ENCODE measurements around the gene ZNF346. TPM values are rescaled to one million over a fixed set of nuclear protein-coding genes. Genes with fewer than 3 reads are reported as not detected.

ZNF346 gene
- total RNA-seq, 4 donors from 2014 or later = 13.9 to 29.0 (median 15.8) TPM

DNA sequence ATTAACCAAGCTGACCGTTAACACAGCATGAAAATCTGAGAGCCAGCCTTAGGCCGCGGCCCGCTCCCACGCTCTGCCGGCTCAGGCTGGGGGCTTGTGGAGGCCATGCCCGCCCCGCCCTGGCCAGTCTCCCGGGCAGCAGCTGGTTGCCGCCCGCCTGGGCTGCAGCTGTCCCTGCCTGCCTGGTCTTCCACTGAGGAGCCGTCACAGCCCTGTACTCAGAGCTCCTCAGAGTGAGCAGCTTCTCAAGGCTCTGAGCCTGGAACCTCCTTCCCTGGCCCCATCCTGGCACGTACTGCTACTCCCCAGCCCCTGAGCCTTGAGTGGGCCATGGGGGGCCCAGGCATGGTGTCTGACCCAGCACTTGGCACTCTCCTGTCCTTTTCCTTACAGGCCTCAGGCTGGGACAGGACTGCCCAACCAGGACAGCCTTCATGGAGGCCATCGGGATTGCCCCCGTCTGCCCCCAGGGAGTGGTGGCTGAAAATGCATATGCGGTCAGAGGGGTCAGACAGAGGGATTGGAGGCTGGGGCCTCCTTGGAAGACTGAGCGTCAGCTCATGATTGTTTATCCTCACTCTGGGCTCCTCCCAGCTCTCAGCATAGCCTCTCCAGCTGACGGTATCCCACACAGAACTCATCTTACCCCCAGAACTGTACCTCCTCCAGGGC is 76.1 kb downstream of the ZNF346 start:
- H3K4me1 ChIP-seq = no peaks in the 10 kb centered on the region
- H3K36me3 ChIP-seq = no peaks in the 10 kb centered on the region
- H3K27me3 ChIP-seq = peaks cover 5% of the 10 kb centered on the region
- no peak for DNase-seq (ENCODE audit: low spot score in 2 of 2)
- 53% methylated on average over 4 of the region's 18 CpGs for WGBS
- no peak for TF ChIP-seq POLR2A (IDR thresholded peaks at IDR 0.05)
- no peak for TF ChIP-seq POLR2AphosphoS5 (IDR thresholded peaks at IDR 0.05)
- TF ChIP-seq EP300 (IDR thresholded peaks at IDR 0.05) = no peak
- TF ChIP-seq, protein P1, sequence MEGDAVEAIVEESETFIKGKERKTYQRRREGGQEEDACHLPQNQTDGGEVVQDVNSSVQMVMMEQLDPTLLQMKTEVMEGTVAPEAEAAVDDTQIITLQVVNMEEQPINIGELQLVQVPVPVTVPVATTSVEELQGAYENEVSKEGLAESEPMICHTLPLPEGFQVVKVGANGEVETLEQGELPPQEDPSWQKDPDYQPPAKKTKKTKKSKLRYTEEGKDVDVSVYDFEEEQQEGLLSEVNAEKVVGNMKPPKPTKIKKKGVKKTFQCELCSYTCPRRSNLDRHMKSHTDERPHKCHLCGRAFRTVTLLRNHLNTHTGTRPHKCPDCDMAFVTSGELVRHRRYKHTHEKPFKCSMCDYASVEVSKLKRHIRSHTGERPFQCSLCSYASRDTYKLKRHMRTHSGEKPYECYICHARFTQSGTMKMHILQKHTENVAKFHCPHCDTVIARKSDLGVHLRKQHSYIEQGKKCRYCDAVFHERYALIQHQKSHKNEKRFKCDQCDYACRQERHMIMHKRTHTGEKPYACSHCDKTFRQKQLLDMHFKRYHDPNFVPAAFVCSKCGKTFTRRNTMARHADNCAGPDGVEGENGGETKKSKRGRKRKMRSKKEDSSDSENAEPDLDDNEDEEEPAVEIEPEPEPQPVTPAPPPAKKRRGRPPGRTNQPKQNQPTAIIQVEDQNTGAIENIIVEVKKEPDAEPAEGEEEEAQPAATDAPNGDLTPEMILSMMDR (IDR thresholded peaks at IDR 0.05) = no peak
- H3K27ac ChIP-seq = no peak overlapping the region
- H3K9me3 ChIP-seq = no peaks in the 10 kb centered on the region
- H3K4me3 ChIP-seq = no peak overlapping the region

- no peak for DNase-seq (ENCODE audit: low spot score in 2 of 2)
- H3K4me1 ChIP-seq = no peaks in the 10 kb centered on the region
- H3K27ac ChIP-seq = no peak overlapping the region
- 67% methylated on average over 13 of the region's 13 CpGs for WGBS
- H3K4me3 ChIP-seq = no peak overlapping the region
- TF ChIP-seq POLR2AphosphoS5 (IDR thresholded peaks at IDR 0.05) = no peak
- TF ChIP-seq, protein P1 (IDR thresholded peaks at IDR 0.05) = no peak
- H3K9me3 ChIP-seq = no peaks in the 10 kb centered on the region
- peaks cover 6% of the 10 kb centered on the region for H3K27me3 ChIP-seq
- no peaks in the 10 kb centered on the region for H3K36me3 ChIP-seq
Measured at GRCh38 chr5:177099422-177100093, 77.1 kb downstream of the ZNF346 start.

GRCh38 chr5:177100714-177101121 is 78.2 kb downstream of the ZNF346 start:
- Histone ChIP-seq H3K27ac (no peak overlapping the region), H3K9me3 (no peaks in the 10 kb centered on the region), H3K27me3 (peaks cover 6% of the 10 kb centered on the region), H3K36me3 (no peaks in the 10 kb centered on the region), H3K4me1 (no peaks in the 10 kb centered on the region), H3K4me3 (no peak overlapping the region)
- WGBS = 80% methylated on average over 1 of the region's 6 CpGs
- TF ChIP-seq EP300 (IDR thresholded peaks at IDR 0.05) (no peak), POLR2A (IDR thresholded peaks at IDR 0.05) (no peak), POLR2AphosphoS5 (IDR thresholded peaks at IDR 0.05) (no peak)
- TF ChIP-seq, protein P1 (IDR thresholded peaks at IDR 0.05) = no peak
- DNase-seq (ENCODE audit: low spot score in 2 of 2) = no peak

DNA sequence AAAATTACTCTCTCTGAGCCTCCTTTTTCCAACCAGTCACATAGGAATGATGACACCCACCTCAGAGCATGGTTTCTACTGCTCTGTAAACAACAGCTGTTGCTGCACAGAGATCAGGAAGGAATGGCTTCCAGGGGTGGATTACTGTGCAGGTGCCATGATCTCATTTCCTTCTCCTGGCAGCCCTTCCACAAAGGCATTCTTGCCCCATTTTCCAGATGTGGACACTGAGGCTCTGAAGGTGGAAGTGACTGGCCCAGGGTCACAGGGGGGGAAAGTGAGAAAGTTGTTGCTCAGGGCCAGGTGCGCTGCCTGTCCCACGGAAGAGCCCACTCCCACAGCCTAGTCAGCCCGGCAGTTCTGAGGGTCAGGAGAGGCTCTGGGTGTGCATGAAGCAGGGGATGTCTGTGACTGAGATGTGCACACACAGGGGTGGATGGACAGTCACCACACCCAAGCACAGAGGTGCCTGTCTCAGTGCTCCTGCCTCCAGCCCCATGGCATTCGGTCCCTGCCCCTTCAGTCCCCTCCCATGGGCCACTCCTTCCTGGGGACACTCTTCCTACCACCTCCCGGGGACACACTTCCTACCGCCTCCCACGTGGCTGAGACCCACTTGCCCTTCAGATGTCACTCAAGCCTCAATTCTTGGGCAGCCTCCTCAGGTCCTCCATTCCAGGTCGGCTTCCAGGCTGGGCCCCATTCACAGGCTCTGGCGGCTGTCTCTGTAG is 81.2 kb downstream of the ZNF346 start:
- Histone ChIP-seq H3K4me1 (no peaks in the 10 kb centered on the region), H3K4me3 (no peak overlapping the region), H3K27ac (no peak overlapping the region), H3K27me3 (peaks cover 6% of the 10 kb centered on the region), H3K36me3 (no peaks in the 10 kb centered on the region), H3K9me3 (no peaks in the 10 kb centered on the region)
- DNase-seq (ENCODE audit: low spot score in 2 of 2) = no peak
- TF ChIP-seq POLR2A (IDR thresholded peaks at IDR 0.05) (no peak), EP300 (IDR thresholded peaks at IDR 0.05) (no peak), POLR2AphosphoS5 (IDR thresholded peaks at IDR 0.05) (no peak)
- TF ChIP-seq, protein P1 (IDR thresholded peaks at IDR 0.05) = no peak
- 63% methylated on average over 8 of the region's 9 CpGs for WGBS

Measured in suprapubic skin (tissue), 4 donors.